A375 (cell line): ENCODE measurements around the gene CLIP1. TPM values are rescaled to one million over a fixed set of nuclear protein-coding genes. Genes with fewer than 3 reads are reported as not detected.

ENCODE experiments used
- total RNA-seq: library from RNA; depleted of rRNA; stranded (reverse); fragments of >200 nt; shearing (Covaris generic); gene quantifications from 2 replicates; pipeline ENCODE4 v1.2.3, GENCODE V29; 2014; rRNA removed

CLIP1 gene
- 33.7 and 46.5 TPM in 2 replicates for total RNA-seq

GRCh38 chr12:122421821-122422729 lies at the start of gene CLIP1:
CLIP1 (minus strand) TSS chr12:122422669; CDS start chr12:122380452, 42,217 bp downstream.

GRCh38 chr12:122266230-122266901 lies 156.1 kb downstream of the CLIP1 start, which contains the start of gene VPS33A:
VPS33A (minus strand) TSS chr12:122266494; CDS start chr12:122266408, 86 bp downstream.

GRCh38 chr12:122225683-122226365 lies 196.6 kb downstream of the CLIP1 start, which contains the start of gene DIABLO:
DIABLO (minus strand) TSS chr12:122226052; CDS start chr12:122226014, 38 bp downstream.

Other genes with a start within 250 kb of the CLIP1 start
- not detected in 2 replicates for gene IL31, start 248.4 kb downstream of the CLIP1 start, total RNA-seq
- gene LRRC43, start 239.5 kb downstream of the CLIP1 start, total RNA-seq, result not detected in 2 replicates
- gene B3GNT4, start 219.0 kb downstream of the CLIP1 start, total RNA-seq, result 0.08 and 0.37 TPM in 2 replicates
- 62.5 and 73.8 TPM in 2 replicates for gene DIABLO, start 196.6 kb downstream of the CLIP1 start, total RNA-seq
- gene VPS33A, start 156.2 kb downstream of the CLIP1 start, total RNA-seq, result 20.5 and 22.6 TPM in 2 replicates
- 28.6 and 31.3 TPM in 2 replicates for gene ZCCHC8, start 78.3 kb upstream of the CLIP1 start, total RNA-seq
- gene RSRC2, start 104.3 kb upstream of the CLIP1 start, total RNA-seq, result 111 and 118 TPM in 2 replicates
- gene KNTC1, start 104.6 kb upstream of the CLIP1 start, total RNA-seq, result 53.8 and 57.8 TPM in 2 replicates